H1 (cell line): ENCODE results near the gene THYN1. TPM values are rescaled to one million over a fixed set of nuclear protein-coding genes. Genes with fewer than 3 reads are reported as not detected.

Experiments
- CTCF ChIA-PET: fragments of 300-600 bp; sonication (Branson Sonifier 250); formaldehyde crosslinking; loops from one replicate; lab custom pipeline; 2021; ENCODE audit not compliant: partially characterized antibody; lab: Charles Lee
- POLR2A ChIA-PET: fragments of 300-600 bp; sonication (Branson Sonifier 250); formaldehyde crosslinking; loops from one replicate; lab custom pipeline; 2021; ENCODE audit warnings: inconsistent platforms; ENCODE audit not compliant: partially characterized antibody; lab: Charles Lee
- DNase-seq, 2 experiments: peaks; one replicate each; pipeline versions ENCODE4 v3.0.0 to v3.0.0-alpha.2; 2010 to 2022; ENCODE audit warnings: low spot score in 2 of 2, low read depth in 1 of 2, mixed read lengths in 1 of 2
- FAIRE-seq: peaks from 2 replicates; lab custom pipeline; 2011; peaks lifted over from hg19 to GRCh38; lab: Jason Lieb, UNC
- H2AFZ ChIP-seq: 2 replicates; pipeline ENCODE4 v1.8.1; 2012; ENCODE audit warnings: low read length, inconsistent platforms
- H2AK5ac ChIP-seq: 2 replicates; pipeline ENCODE4 v1.6.1; 2013; ENCODE audit warnings: low read depth, low read length
- H2BK120ac ChIP-seq: replicated peaks from 2 replicates; pipeline ENCODE3; 2013; ENCODE audit warnings: low read depth, low read length, inconsistent platforms
- H2BK12ac ChIP-seq: 2 replicates; pipeline ENCODE4 v1.6.1; 2013; ENCODE audit warnings: low read depth, low read length
- H2BK15ac ChIP-seq: 2 replicates; pipeline ENCODE4 v1.6.1; 2013; ENCODE audit warnings: low read length
- H2BK20ac ChIP-seq: 2 replicates; pipeline ENCODE4 v1.6.1; 2013; ENCODE audit warnings: low read length
- H2BK5ac ChIP-seq: 2 replicates; pipeline ENCODE4 v1.6.1; 2013; ENCODE audit warnings: low read depth, low read length
- H3K14ac ChIP-seq: 2 replicates; pipeline ENCODE4 v1.6.1; 2013; ENCODE audit warnings: inconsistent platforms; ENCODE audit not compliant: insufficient read length
- H3K18ac ChIP-seq: 2 replicates; pipeline ENCODE4 v1.6.1; 2013; ENCODE audit warnings: low read length; ENCODE audit errors: extremely low read depth
- H3K23ac ChIP-seq: 2 replicates; pipeline ENCODE4 v1.6.1; 2013; ENCODE audit warnings: inconsistent platforms; ENCODE audit not compliant: insufficient read length
- H3K23me2 ChIP-seq: 2 replicates; pipeline ENCODE4 v1.6.1; 2013; ENCODE audit warnings: low read depth, low read length
- H3K27ac ChIP-seq: 2 replicates; pipeline ENCODE4 v1.6.1; 2011; ENCODE audit warnings: low read depth, low read length, inconsistent platforms
- H3K27me3 ChIP-seq, 4 experiments: replicated peaks in 1 of 4; 1 replicate in 1 of 4; 2 replicates in 3 of 4; pipeline versions ENCODE4 v1.6.1 to v1.8.1; 2011 to 2013; ENCODE audit warnings: low read length in 3 of 4, mild to moderate bottlenecking in 3 of 4, inconsistent platforms in 2 of 4, mixed read lengths in 2 of 4, moderate library complexity in 1 of 4; ENCODE audit not compliant: control insufficient read depth in 3 of 4, insufficient read depth in 3 of 4; ENCODE audit errors: extremely low read depth in 1 of 4
- H3K36me3 ChIP-seq, 4 experiments: 2 replicates each; pipeline versions ENCODE4 v1.6.1 to v1.8.1; 2011 to 2013; ENCODE audit warnings: mild to moderate bottlenecking in 4 of 4, low read length in 3 of 4, moderate library complexity in 2 of 4, control low read depth in 1 of 4, inconsistent platforms in 1 of 4; ENCODE audit not compliant: insufficient read depth in 4 of 4, control insufficient read depth in 2 of 4
- H3K4ac ChIP-seq: replicated peaks from 2 replicates; pipeline ENCODE3; 2013; ENCODE audit warnings: low read length, low read depth, mixed read lengths, inconsistent platforms; ENCODE audit not compliant: insufficient read length
- H3K4me1 ChIP-seq, 4 experiments: replicated peaks in 1 of 4; 1 replicate in 1 of 4; 2 replicates in 3 of 4; pipeline versions ENCODE4 v1.6.1 to v1.8.1; 2011 to 2013; ENCODE audit warnings: low read length in 3 of 4, inconsistent platforms in 2 of 4, mixed read lengths in 1 of 4; ENCODE audit not compliant: insufficient read depth in 4 of 4, control insufficient read depth in 3 of 4
- H3K4me2 ChIP-seq, 2 experiments: 2 replicates each; pipeline versions ENCODE4 v1.6.1 to v1.8.1; 2011 to 2013; ENCODE audit warnings: low read depth in 2 of 2, low read length in 2 of 2, control low read depth in 1 of 2, inconsistent platforms in 1 of 2, mild to moderate bottlenecking in 1 of 2; ENCODE audit not compliant: insufficient read depth in 1 of 2
- H3K4me3 ChIP-seq, 4 experiments: fragments of 200-600, 300-600 bp in 1 of 4; sonication (generic), shearing (Covaris generic), sonication (Bioruptor Twin) in 1 of 4; 2 replicates each; pipeline versions ENCODE4 v1.5.1 to v1.8.1; 2011 to 2016; ENCODE audit warnings: low read length in 4 of 4, low read depth in 3 of 4, control low read depth in 2 of 4, inconsistent platforms in 2 of 4, mild to moderate bottlenecking in 2 of 4, mixed read lengths in 1 of 4, moderate library complexity in 1 of 4; ENCODE audit not compliant: insufficient read depth in 2 of 4; ENCODE audit errors: extremely low read depth in 1 of 4
- H3K56ac ChIP-seq: replicated peaks from 2 replicates; pipeline ENCODE3; 2013; ENCODE audit warnings: low read depth, mild to moderate bottlenecking, mixed read lengths, low read length, inconsistent platforms; ENCODE audit not compliant: insufficient read length
- H3K79me1 ChIP-seq: 2 replicates; pipeline ENCODE4 v1.6.1; 2013; ENCODE audit warnings: low read depth, low read length, control low read depth
- H3K79me2 ChIP-seq, 2 experiments: 2 replicates each; pipeline versions ENCODE4 v1.6.1 to v1.8.1; 2012 to 2013; ENCODE audit warnings: low read length in 2 of 2, mild to moderate bottlenecking in 2 of 2, inconsistent platforms in 1 of 2; ENCODE audit not compliant: insufficient read depth in 2 of 2, control insufficient read depth in 1 of 2
- H3K9ac ChIP-seq, 4 experiments: replicated peaks in 1 of 4; 1 replicate in 1 of 4; 2 replicates in 3 of 4; pipeline versions ENCODE4 v1.6.1 to v1.8.1; 2011 to 2013; ENCODE audit warnings: low read depth in 3 of 4, low read length in 3 of 4, control low read depth in 2 of 4, mild to moderate bottlenecking in 2 of 4, moderate library complexity in 2 of 4, inconsistent platforms in 1 of 4; ENCODE audit errors: extremely low read depth in 1 of 4
- H3K9me3 ChIP-seq, 2 experiments: 2 replicates each; pipeline versions ENCODE4 v1.6.1 to v1.8.1; 2012 to 2013; ENCODE audit warnings: mild to moderate bottlenecking in 2 of 2, moderate library complexity in 2 of 2, control low read depth in 1 of 2, inconsistent platforms in 1 of 2, low read depth in 1 of 2, low read length in 1 of 2, mixed read lengths in 1 of 2; ENCODE audit not compliant: insufficient read depth in 2 of 2
- H4K20me1 ChIP-seq, 2 experiments: replicated peaks in 1 of 2; 2 replicates each; pipeline versions ENCODE3 to v1.8.1; 2011 to 2013; ENCODE audit warnings: inconsistent platforms in 2 of 2, low read length in 2 of 2, mild to moderate bottlenecking in 1 of 2; ENCODE audit not compliant: insufficient read depth in 2 of 2, control insufficient read depth in 1 of 2
- H4K5ac ChIP-seq: 2 replicates; pipeline ENCODE4 v1.6.1; 2013; ENCODE audit warnings: low read length, low read depth, mixed read lengths, inconsistent platforms; ENCODE audit not compliant: insufficient read length
- H4K8ac ChIP-seq: 2 replicates; pipeline ENCODE4 v1.8.0; 2013; ENCODE audit warnings: mild to moderate bottlenecking, moderate library complexity, low read length, inconsistent platforms; ENCODE audit not compliant: insufficient read depth; ENCODE audit errors: extremely low read depth
- H4K91ac ChIP-seq: replicated peaks from 2 replicates; pipeline ENCODE3; 2013; ENCODE audit warnings: low read length, mixed read lengths, inconsistent platforms; ENCODE audit not compliant: insufficient read length
- CTBP2 ChIP-seq: IDR thresholded peaks from 2 replicates; pipeline ENCODE4 v1.7.0; 2011; ENCODE audit warnings: borderline replicate concordance, mild to moderate bottlenecking, moderate library complexity, mixed read lengths, low read length; ENCODE audit not compliant: insufficient read depth, insufficient read length
- GABPA ChIP-seq: IDR thresholded peaks from 2 replicates; pipeline ENCODE4 v1.6.1; 2011; ENCODE audit warnings: mild to moderate bottlenecking, low read length, moderate library complexity, borderline replicate concordance; ENCODE audit not compliant: insufficient read depth
- POLR2AphosphoS5 ChIP-seq: IDR thresholded peaks from 2 replicates; pipeline ENCODE4 v1.6.1; 2011; ENCODE audit warnings: low read depth, low read length
- SP1 ChIP-seq: IDR thresholded peaks from 2 replicates; pipeline ENCODE4 v1.6.1; 2011; ENCODE audit warnings: low read depth, low read length
- TCF12 ChIP-seq: IDR thresholded peaks from 2 replicates; pipeline ENCODE4 v1.6.1; 2011; ENCODE audit warnings: low read depth, mild to moderate bottlenecking, low read length
- WGBS, 2 experiments: shearing (Covaris generic) in 1 of 2; methylation state at CpG; one replicate each; pipeline versions ENCODE4 v1.1.6 to v1.1.7; 2013 to 2015; ENCODE audit warnings: low lambda C conversion rate in 2 of 2, mixed read lengths in 2 of 2, inconsistent platforms in 1 of 2, low coverage in 1 of 2, missing lambda C conversion rate in 1 of 2; ENCODE audit not compliant: insufficient replicate concordance in 2 of 2, insufficient coverage in 1 of 2, insufficient read length in 1 of 2; ENCODE audit errors: extremely low coverage in 1 of 2, missing lambda C conversion rate in 1 of 2; 5-methylcytosine and 5-hydroxymethylcytosine counted together
- polyA plus RNA-seq, 7 experiments: library from polyadenylated mRNA; depleted of rRNA in 3 of 7; stranded (reverse) in 5 of 7; unstranded in 2 of 7; fragments of >200 nt in 5 of 7; fragments of 200-250 nt in 2 of 7; gene quantifications; 1 replicate in 5 of 7; 2 replicates in 1 of 7; 4 replicates in 1 of 7; pipeline versions ENCODE4 v1.2.1 to v1.2.3, GENCODE V29; 2011 to 2013; ENCODE audit warnings: missing spikeins in 2 of 7, mixed read lengths in 2 of 7
- total RNA-seq: library from RNA; stranded (reverse); fragmentation: NEBNext Ultra II Directional; extraction: Animal tissue kit (Norgen Biotek cat#: 25700); gene quantifications from 2 replicates; pipeline ENCODE4 v1.2.1, GENCODE V29; 2021
- TF ChIP-seq, protein P1 (sequence below): IDR thresholded peaks from 2 replicates; pipeline ENCODE4 v1.6.1; 2011; ENCODE audit warnings: low read depth, mild to moderate bottlenecking, low read length; ENCODE audit not compliant: insufficient read depth

THYN1 gene
- total and polyA plus RNA-seq, 2 of the 8 experiments (the other 6 are each of a cell fraction or from before 2014, with no cell fraction given), result 77.3 to 95.1 TPM

DNA sequence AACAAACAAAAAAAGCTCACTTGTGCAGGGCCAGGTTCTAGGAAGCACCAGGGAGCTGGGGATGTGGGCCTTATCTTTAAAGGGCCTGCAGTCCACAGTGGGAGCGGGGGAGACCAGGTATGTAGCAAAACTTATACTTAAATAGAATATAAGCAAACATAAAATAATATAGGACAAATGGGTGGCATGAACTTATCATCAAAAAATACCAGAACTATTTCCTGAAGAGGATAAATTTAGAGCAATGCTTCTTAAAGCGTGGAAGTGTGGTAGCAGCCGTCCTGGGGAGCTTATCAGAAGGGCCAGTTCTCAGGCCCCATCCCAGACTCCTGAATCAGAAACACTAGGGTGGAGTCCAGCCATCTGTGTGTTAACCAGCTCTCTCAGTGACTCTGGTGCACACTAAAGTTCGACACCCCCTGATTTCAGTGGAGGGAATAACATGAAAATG, 19.4 kb downstream of the THYN1 start:
- Histone ChIP-seq H3K79me1 (no peaks in the 10 kb centered on the region; the same call in none of the 2 replicates), H2BK12ac (no peak overlapping the region), H3K4me2 (no peak overlapping the region), H4K20me1 (peaks cover 0 to 2% of the 10 kb centered on the region in 2 experiments), H2BK15ac (no peak overlapping the region), H3K14ac (no peak overlapping the region), H3K18ac (no peak overlapping the region), H2AFZ (no peak overlapping the region), H3K56ac (no peak overlapping the region), H3K27me3 (no peaks in the 10 kb centered on the region), H3K36me3 (no peaks in the 10 kb centered on the region), H2AK5ac (no peak overlapping the region), H2BK20ac (no peak overlapping the region), H3K9ac (no peak overlapping the region), H3K79me2 (peaks cover 0 to 4% of the 10 kb centered on the region in 2 experiments; a peak in 1 of 4 replicates), H3K23ac (no peak overlapping the region), H3K4me3 (no peak overlapping the region), H3K23me2 (no peaks in the 10 kb centered on the region), H3K27ac (no peak overlapping the region), H2BK5ac (no peak overlapping the region), H3K9me3 (no peaks in the 10 kb centered on the region), H2BK120ac (no peak overlapping the region), H4K8ac (no peak overlapping the region), H4K91ac (no peak overlapping the region), H4K5ac (no peak overlapping the region), H3K4me1 (no peaks in the 10 kb centered on the region; a peak in 1 of 7 replicates), H3K4ac (no peak overlapping the region)
- WGBS, 2 experiments, result 96% methylated on average over 4 of the region's 4 CpGs; no CpG with 5 or more reads in 1 of the 2 experiments
- ChIA-PET POLR2A (interaction anchor here (0.6 to 1.9 kb wide), 4 partner anchors 9 to 156 kb away, joined by 3 to 7 read pairs (median 4); partner anchors contain the start of genes NCAPD3 and VPS26B), CTCF (interaction anchor here (0.9 to 2.7 kb wide), 5 partner anchors 9 to 27 kb away, joined by 3 to 23 read pairs (median 6); partner anchors contain the start of genes NCAPD3 and VPS26B)
- FAIRE-seq (no peak), DNase-seq (no peak)
- TF ChIP-seq, protein P1, sequence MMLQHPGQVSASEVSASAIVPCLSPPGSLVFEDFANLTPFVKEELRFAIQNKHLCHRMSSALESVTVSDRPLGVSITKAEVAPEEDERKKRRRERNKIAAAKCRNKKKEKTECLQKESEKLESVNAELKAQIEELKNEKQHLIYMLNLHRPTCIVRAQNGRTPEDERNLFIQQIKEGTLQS, result no peak
- no peak for TF ChIP-seq SP1
- no peak for TF ChIP-seq GABPA
- no peak for TF ChIP-seq TCF12
- TF ChIP-seq POLR2AphosphoS5, result no peak
- TF ChIP-seq CTBP2, result no peak
